Body of pancreas (tissue), 4 donors: ENCODE results near the gene RPN2.

Source experiments
- CTCF ChIP-seq, 7 experiments: fragments of 450-650 bp in 4 of 7; fragments of 200-600 bp in 3 of 7; sonication (generic) in 3 of 7; IDR thresholded peaks; one replicate each; pipeline ENCODE4 v1.5.1; 2016 to 2019; ENCODE audit warnings: antibody characterized with exemption in 7 of 7
- POLR2A ChIP-seq, 3 donors: fragments of 450-650 bp; IDR thresholded peaks; one replicate each; pipeline ENCODE4 v1.6.1; 2016; ENCODE audit warnings: antibody characterized with exemption in 3 of 3, mild to moderate bottlenecking in 2 of 3

GRCh38 chr20:37225146-37225545 is 46.0 kb downstream of the RPN2 start:
- TF ChIP-seq CTCF (IDR thresholded peaks at IDR 0.05) (no peak), POLR2A (IDR thresholded peaks at IDR 0.05) (no peak)
